ENCODE data around the gene NKX2-1. TPM values are rescaled to one million over a fixed set of nuclear protein-coding genes. Genes with fewer than 3 reads are reported as not detected.

Gene NKX2-1
- polyA plus RNA-seq, 1 donor (not counting 4 experiments of a cell fraction or from before 2014, with no cell fraction given), result not detected

DNA sequence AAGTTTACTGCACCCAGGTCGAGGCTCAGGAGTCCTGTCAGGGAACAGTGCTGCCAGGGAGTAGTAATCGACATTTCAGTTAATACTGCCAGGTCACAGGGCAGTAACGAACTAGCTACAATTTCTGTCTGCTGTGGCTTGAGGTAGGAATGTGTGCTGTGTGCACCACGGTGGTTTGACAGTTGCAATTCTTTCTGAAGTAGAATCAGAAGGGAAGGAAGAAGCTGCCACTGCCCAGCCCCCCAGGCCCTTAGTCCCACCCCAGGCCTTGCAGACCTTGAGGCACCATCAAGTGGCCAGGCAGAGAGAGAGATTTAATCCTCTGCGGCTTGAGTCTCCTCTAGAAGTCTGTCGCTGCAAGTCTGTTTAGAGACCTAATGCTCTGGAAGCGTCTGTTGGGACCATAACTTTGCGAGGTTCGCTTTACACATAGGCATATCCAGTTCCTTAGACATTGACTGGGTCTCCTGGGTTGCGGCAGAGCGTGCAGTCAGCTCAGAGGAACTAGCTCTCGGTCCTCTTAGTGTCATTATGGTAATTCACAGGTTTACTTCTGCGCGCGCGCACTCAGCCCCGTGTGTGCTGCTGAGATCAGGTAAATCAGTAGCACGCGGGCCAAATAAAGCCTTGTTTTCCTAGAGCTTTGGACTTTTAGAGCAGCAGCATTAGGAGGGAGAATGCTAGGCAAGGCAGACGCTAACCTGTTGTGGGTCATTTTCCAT, 9.8 kb downstream of the NKX2-1 start:
- dilution Hi-C loops (cut with MboI; ENCODE audit: extremely low pct_ligation_motif_present, low sequenced_read_pairs), result no loop called here

DNA sequence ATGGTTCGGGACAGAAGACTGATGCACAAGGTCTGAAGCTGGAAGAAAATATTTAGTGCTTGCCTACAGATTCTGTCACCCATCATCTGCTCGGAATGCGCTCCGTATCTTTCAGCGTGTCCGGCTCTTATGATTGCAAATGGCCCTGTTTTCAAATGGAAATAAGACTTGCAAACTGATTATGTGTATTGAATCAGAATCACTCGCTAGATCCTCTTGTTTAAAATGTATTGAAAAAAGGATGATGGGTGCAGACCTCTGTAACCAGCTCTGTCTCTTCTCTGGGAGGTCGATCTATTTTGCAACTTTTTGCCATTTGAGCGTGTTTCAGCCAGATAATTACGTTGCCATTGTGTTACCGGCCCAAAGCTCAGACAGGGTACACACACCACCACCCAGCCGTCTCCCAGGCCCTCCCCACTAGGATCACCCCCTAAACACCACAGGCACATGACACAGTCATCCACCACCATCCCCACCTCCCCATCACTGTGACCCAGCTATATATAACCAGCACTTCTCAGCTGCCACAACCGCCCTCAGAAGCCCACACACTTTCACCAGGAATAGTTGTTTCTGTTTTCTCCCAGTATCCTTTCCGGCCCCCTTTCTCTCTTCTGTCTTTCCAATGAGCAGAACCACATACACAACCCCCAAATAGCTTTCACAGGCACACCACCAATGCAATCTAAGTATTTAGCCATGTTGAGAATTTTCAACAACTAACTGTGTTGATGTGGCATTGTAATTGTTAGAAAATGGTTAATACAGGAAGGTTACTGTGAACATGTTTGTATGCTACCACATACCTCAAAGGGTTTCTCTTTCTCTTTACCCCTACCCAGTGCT, 10.7 kb downstream of the NKX2-1 start:
- peaks cover 5% of the 10 kb centered on the region for H4K20me1 ChIP-seq (ENCODE audit: control insufficient read depth, extremely low read depth, insufficient read depth, low read length)
- no peaks in the 10 kb centered on the region for H3K9me3 ChIP-seq (ENCODE audit: control insufficient read depth, low read depth, low read length)
- dilution Hi-C loops (cut with MboI; ENCODE audit: extremely low pct_ligation_motif_present, low sequenced_read_pairs), result no loop called here
- TF ChIP-seq EZH2 (IDR thresholded peaks at IDR 0.05; ENCODE audit: low read length), result peak; percentile 76
- TF ChIP-seq, protein P1, sequence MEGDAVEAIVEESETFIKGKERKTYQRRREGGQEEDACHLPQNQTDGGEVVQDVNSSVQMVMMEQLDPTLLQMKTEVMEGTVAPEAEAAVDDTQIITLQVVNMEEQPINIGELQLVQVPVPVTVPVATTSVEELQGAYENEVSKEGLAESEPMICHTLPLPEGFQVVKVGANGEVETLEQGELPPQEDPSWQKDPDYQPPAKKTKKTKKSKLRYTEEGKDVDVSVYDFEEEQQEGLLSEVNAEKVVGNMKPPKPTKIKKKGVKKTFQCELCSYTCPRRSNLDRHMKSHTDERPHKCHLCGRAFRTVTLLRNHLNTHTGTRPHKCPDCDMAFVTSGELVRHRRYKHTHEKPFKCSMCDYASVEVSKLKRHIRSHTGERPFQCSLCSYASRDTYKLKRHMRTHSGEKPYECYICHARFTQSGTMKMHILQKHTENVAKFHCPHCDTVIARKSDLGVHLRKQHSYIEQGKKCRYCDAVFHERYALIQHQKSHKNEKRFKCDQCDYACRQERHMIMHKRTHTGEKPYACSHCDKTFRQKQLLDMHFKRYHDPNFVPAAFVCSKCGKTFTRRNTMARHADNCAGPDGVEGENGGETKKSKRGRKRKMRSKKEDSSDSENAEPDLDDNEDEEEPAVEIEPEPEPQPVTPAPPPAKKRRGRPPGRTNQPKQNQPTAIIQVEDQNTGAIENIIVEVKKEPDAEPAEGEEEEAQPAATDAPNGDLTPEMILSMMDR (optimal IDR thresholded peaks at IDR 0.05 in 1 of 3, IDR thresholded peaks at IDR 0.05 in 1 of 3, conservative IDR thresholded peaks at IDR 0.05 in 1 of 3; ENCODE audit: extremely low read depth in 1 of 3, insufficient read depth in 2 of 3, low read length in 3 of 3), result no peak
- FAIRE-seq (no peak), DNase-seq (ENCODE audit: low read depth, low spot score) (no peak)
- H3K79me2 ChIP-seq (ENCODE audit: control insufficient read depth, insufficient read depth, low read length), result no peaks in the 10 kb centered on the region
- no peaks in the 10 kb centered on the region for H3K36me3 ChIP-seq (ENCODE audit: control insufficient read depth in 2 of 2, extremely low read depth in 1 of 2, insufficient read depth in 2 of 2, low read length in 2 of 2)
- no peak overlapping the region for H3K4me2 ChIP-seq (ENCODE audit: control insufficient read depth, extremely low read depth, insufficient read depth, low read depth, low read length)
- no peak overlapping the region for H2AFZ ChIP-seq (ENCODE audit: control insufficient read depth, low read length)
- H3K9ac ChIP-seq (ENCODE audit: control insufficient read depth, extremely low read depth, insufficient read depth, low read length), result no peak overlapping the region
- peaks cover 95% of the 10 kb centered on the region for H3K27me3 ChIP-seq (ENCODE audit: control insufficient read depth, extremely low read depth, insufficient read depth, low read length)
- no peaks in the 10 kb centered on the region for H3K9me1 ChIP-seq (ENCODE audit: control insufficient read depth, extremely low read depth, insufficient read depth, low read length)
- H3K4me1 ChIP-seq (ENCODE audit: control insufficient read depth, extremely low read depth, insufficient read depth, low read length), result no peaks in the 10 kb centered on the region
- no peak overlapping the region for H3K27ac ChIP-seq (ENCODE audit: control insufficient read depth, insufficient read depth, low read length)
- no peak overlapping the region for H3K4me3 ChIP-seq (ENCODE audit: control insufficient read depth in 2 of 3, extremely low read depth in 1 of 3, insufficient read depth in 2 of 3, low read depth in 1 of 3, low read length in 3 of 3)

More for the DNA sequence above, 9.8 kb downstream of the NKX2-1 start:
- Histone ChIP-seq H3K4me3 (ENCODE audit: control insufficient read depth in 2 of 3, extremely low read depth in 1 of 3, insufficient read depth in 2 of 3, low read depth in 1 of 3, low read length in 3 of 3) (no peak overlapping the region), H3K9me3 (ENCODE audit: control insufficient read depth, low read depth, low read length) (no peaks in the 10 kb centered on the region), H3K4me1 (ENCODE audit: control insufficient read depth, extremely low read depth, insufficient read depth, low read length) (no peaks in the 10 kb centered on the region), H3K27ac (ENCODE audit: control insufficient read depth, insufficient read depth, low read length) (no peak overlapping the region), H3K36me3 (ENCODE audit: control insufficient read depth in 2 of 2, extremely low read depth in 1 of 2, insufficient read depth in 2 of 2, low read length in 2 of 2) (no peaks in the 10 kb centered on the region), H3K79me2 (ENCODE audit: control insufficient read depth, insufficient read depth, low read length) (no peaks in the 10 kb centered on the region), H3K27me3 (ENCODE audit: control insufficient read depth, extremely low read depth, insufficient read depth, low read length) (peaks cover 95% of the 10 kb centered on the region), H4K20me1 (ENCODE audit: control insufficient read depth, extremely low read depth, insufficient read depth, low read length) (peaks cover 5% of the 10 kb centered on the region), H3K4me2 (ENCODE audit: control insufficient read depth, extremely low read depth, insufficient read depth, low read depth, low read length) (no peak overlapping the region), H3K9ac (ENCODE audit: control insufficient read depth, extremely low read depth, insufficient read depth, low read length) (no peak overlapping the region), H2AFZ (ENCODE audit: control insufficient read depth, low read length) (no peak overlapping the region), H3K9me1 (ENCODE audit: control insufficient read depth, extremely low read depth, insufficient read depth, low read length) (no peaks in the 10 kb centered on the region)
- DNase-seq (ENCODE audit: low read depth, low spot score) (no peak), FAIRE-seq (peak; percentile 26)
- TF ChIP-seq, protein P1 (optimal IDR thresholded peaks at IDR 0.05 in 1 of 3, IDR thresholded peaks at IDR 0.05 in 1 of 3, conservative IDR thresholded peaks at IDR 0.05 in 1 of 3; ENCODE audit: extremely low read depth in 1 of 3, insufficient read depth in 2 of 3, low read length in 3 of 3), result no peak
- TF ChIP-seq EZH2 (IDR thresholded peaks at IDR 0.05; ENCODE audit: low read length), result peak; percentile 15
